Body of pancreas (tissue), 4 donors: ENCODE data around the gene KPNA6. TPM values are rescaled to one million over a fixed set of nuclear protein-coding genes. Genes with fewer than 3 reads are reported as not detected.

Source experiments
- ATAC-seq: fragments of 150-250 bp; one replicate; pipeline ENCODE4 v1.9.1; 2016
- DNase-seq, 4 donors: peaks; one replicate each; pipeline ENCODE4 v3.0.0-alpha.2; 2019
- H3K27ac ChIP-seq, 4 donors: fragments of 200-600 bp; sonication (generic); 1 replicate in 3 of 4; 2 replicates in 1 of 4; pipeline versions ENCODE4 v1.5.1 to v1.6.1; 2016 to 2019; ENCODE audit warnings: mild to moderate bottlenecking in 1 of 4, mixed read lengths in 1 of 4, moderate library complexity in 1 of 4
- H3K27me3 ChIP-seq, 2 donors: fragments of 200-600 bp; sonication (generic); one replicate each; pipeline ENCODE4 v1.6.0; 2016; ENCODE audit warnings: mild to moderate bottlenecking in 1 of 2
- H3K36me3 ChIP-seq, 2 donors: fragments of 200-600 bp; sonication (generic); replicated peaks in 1 of 2; 2 replicates each; pipeline ENCODE4 v1.5.1; 2016; ENCODE audit warnings: low read depth in 2 of 2; ENCODE audit not compliant: insufficient read depth in 1 of 2
- H3K4me1 ChIP-seq: fragments of 200-600 bp; sonication (generic); one replicate; pipeline ENCODE4 v1.6.0; 2016
- H3K4me3 ChIP-seq, 2 donors: fragments of 200-600 bp; sonication (generic); 1 replicate in 1 of 2; 2 replicates in 1 of 2; pipeline ENCODE4 v1.5.1; 2016 to 2019
- H3K9me3 ChIP-seq, 3 donors: fragments of 200-600 bp; sonication (generic); 1 replicate in 2 of 3; 2 replicates in 1 of 3; pipeline ENCODE4 v1.5.1; 2016
- POLR2A ChIP-seq, 3 donors: fragments of 450-650 bp; IDR thresholded peaks; one replicate each; pipeline ENCODE4 v1.6.1; 2016; ENCODE audit warnings: antibody characterized with exemption in 3 of 3, mild to moderate bottlenecking in 2 of 3
- WGBS, 2 donors: methylation state at CpG; one replicate each; pipeline ENCODE4 v1.1.5; 2017; 5-methylcytosine and 5-hydroxymethylcytosine counted together
- intact Hi-C: fragments of 100-400 bp; cut with DNase I; formaldehyde crosslinking; loops from one replicate; pipeline ENCODE4 v1.15.1; 2023
- total RNA-seq, 2 donors: library from RNA; depleted of rRNA; stranded (reverse); fragments of >200 nt; gene quantifications; one replicate each; pipeline ENCODE4 v1.1.0, GENCODE V29; 2016
- TF ChIP-seq, protein P1 (sequence below), 7 experiments: fragments of 450-650 bp in 4 of 7; fragments of 200-600 bp in 3 of 7; sonication (generic) in 3 of 7; IDR thresholded peaks; one replicate each; pipeline ENCODE4 v1.5.1; 2016 to 2019; ENCODE audit warnings: antibody characterized with exemption in 7 of 7

Gene KPNA6
- total RNA-seq, 2 donors from 2014 or later, result 15.8 to 20.5 TPM

DNA sequence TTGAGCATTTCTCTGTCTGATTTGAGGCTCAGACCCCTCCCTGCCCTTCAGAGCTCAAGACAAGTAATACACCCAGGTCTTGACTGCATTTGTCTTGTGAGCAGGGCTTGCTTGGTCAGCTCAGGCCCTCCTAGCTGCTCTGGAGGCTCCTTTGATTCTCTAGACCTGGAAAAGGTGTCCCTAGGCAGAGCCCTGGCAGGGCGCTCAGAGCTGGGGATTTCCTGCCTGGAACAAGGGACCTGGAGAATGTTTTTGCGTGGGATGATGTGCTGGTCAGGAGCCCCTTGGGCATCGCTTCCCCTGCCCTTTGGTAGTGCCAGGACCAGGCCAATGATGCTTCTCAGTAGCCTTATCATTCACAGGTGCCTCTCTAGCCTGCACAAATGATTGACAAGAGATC, 87.7 kb downstream of the KPNA6 start:
- Histone ChIP-seq H3K4me3 (no peak overlapping the region), H3K27me3 (no peaks in the 10 kb centered on the region), H3K4me1 (peaks cover 15% of the 10 kb centered on the region), H3K9me3 (no peaks in the 10 kb centered on the region), H3K36me3 (peaks cover 40 to 41% of the 10 kb centered on the region in 2 donors), H3K27ac (no peak overlapping the region)
- TF ChIP-seq POLR2A (IDR thresholded peaks at IDR 0.05), result no peak
- TF ChIP-seq, protein P1, sequence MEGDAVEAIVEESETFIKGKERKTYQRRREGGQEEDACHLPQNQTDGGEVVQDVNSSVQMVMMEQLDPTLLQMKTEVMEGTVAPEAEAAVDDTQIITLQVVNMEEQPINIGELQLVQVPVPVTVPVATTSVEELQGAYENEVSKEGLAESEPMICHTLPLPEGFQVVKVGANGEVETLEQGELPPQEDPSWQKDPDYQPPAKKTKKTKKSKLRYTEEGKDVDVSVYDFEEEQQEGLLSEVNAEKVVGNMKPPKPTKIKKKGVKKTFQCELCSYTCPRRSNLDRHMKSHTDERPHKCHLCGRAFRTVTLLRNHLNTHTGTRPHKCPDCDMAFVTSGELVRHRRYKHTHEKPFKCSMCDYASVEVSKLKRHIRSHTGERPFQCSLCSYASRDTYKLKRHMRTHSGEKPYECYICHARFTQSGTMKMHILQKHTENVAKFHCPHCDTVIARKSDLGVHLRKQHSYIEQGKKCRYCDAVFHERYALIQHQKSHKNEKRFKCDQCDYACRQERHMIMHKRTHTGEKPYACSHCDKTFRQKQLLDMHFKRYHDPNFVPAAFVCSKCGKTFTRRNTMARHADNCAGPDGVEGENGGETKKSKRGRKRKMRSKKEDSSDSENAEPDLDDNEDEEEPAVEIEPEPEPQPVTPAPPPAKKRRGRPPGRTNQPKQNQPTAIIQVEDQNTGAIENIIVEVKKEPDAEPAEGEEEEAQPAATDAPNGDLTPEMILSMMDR (IDR thresholded peaks at IDR 0.05), result no peak
- intact Hi-C loops, result no loop called here
- DNase-seq, result no peak
- WGBS, 2 donors, result 83 to 91% methylated on average over 3 of the region's 3 CpGs
- ATAC-seq, result no peak

DNA sequence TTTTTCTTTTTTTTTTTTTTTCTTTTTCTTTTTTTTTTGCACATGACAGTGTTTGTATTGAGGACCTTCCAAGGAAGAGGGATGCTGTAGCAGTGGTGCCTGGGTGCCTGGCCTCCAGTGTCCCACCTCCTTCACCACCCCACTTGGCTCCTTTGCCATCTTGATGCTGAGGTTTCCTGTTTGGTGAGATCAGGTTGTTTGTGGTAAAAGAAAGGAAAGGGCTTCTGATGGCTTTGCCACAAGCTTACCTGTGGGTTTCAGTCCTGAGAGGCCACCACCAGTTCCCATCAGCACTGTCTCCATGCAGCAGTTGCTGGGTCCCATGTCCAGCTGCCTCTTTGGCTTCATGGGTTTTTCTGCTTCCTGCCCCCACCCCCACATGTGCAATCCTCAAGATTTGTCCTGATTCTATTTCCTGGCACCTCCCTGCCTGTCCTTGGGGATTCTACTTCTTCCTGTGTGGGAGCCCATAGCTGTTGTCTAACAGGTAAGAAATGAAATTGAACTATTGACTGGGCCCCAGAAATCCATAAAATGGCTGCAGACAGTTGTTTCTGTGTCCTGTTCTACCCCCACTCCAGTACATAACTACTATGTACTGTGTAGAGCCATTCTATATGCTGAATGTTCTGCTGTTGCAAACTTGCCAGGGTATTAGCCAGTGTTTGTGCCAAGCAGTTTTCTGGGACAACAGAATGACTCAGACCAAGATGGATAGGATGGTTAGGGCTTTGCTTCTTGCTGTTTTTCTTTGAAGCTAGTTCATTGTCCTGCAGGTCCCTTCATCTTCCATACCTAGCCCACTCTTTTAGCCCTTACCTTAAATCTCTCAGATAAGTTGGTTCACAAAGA, 88.3 kb downstream of the KPNA6 start:
- H3K4me1 ChIP-seq, result peaks cover 22% of the 10 kb centered on the region
- H3K27ac ChIP-seq, result no peak overlapping the region
- intact Hi-C loops, result no loop called here
- H3K9me3 ChIP-seq, result no peaks in the 10 kb centered on the region
- TF ChIP-seq POLR2A (IDR thresholded peaks at IDR 0.05), result no peak
- TF ChIP-seq, protein P1 (IDR thresholded peaks at IDR 0.05), result no peak
- no peaks in the 10 kb centered on the region for H3K27me3 ChIP-seq
- no peak overlapping the region for H3K4me3 ChIP-seq
- DNase-seq (no peak), ATAC-seq (no peak)
- H3K36me3 ChIP-seq, result peaks cover 36 to 37% of the 10 kb centered on the region in 2 donors

DNA sequence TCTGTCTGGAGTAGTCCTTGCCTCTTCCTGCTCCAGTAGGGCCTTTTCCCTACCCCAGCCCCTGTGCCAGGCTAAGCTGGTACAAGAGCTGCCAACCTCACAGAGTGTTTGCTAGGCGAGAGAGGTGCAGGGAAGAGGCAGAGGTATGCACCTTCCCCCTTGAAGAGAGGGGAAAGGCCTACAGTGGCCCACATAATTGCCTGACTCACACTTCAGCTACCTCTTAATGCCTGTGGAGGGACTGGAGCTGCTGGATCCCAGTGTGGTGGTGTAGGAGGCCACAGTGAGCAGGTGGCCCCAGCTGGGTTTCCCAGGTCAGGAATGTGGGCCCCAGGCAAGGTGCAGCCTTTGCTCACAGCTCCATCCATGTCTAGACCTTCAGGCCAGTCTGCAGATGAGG, 89.2 kb downstream of the KPNA6 start:
- ATAC-seq, result no peak
- whole genome bisulfite sequencing, 2 donors, result 81 to 100% methylated on average over 1 of the region's 1 CpG
- TF ChIP-seq, protein P1 (IDR thresholded peaks at IDR 0.05), result no peak
- no peak for TF ChIP-seq POLR2A (IDR thresholded peaks at IDR 0.05)
- intact Hi-C loops, result no loop called here
- Histone ChIP-seq H3K36me3 (peaks cover 27 to 28% of the 10 kb centered on the region in 2 donors), H3K9me3 (no peaks in the 10 kb centered on the region), H3K27me3 (no peaks in the 10 kb centered on the region), H3K27ac (no peak overlapping the region), H3K4me3 (no peak overlapping the region), H3K4me1 (peaks cover 30% of the 10 kb centered on the region)
- DNase-seq, result no peak

DNA sequence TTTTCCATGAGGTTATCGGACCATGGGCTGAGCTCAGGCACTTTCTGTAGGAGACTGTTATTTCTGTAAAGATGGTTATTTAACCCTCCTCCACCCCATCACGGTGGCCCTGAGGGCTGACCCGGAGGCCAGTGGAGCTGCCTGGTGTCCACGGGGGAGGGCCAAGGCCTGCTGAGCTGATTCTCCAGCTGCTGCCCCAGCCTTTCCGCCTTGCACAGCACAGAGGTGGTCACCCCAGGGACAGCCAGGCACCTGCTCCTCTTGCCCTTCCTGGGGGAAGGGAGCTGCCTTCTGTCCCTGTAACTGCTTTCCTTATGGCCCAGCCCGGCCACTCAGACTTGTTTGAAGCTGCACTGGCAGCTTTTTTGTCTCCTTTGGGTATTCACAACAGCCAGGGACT, 90.0 kb downstream of the KPNA6 start:
- no peaks in the 10 kb centered on the region for H3K27me3 ChIP-seq
- intact Hi-C loops, result no loop called here
- ATAC-seq, result no peak
- no peak for TF ChIP-seq POLR2A (IDR thresholded peaks at IDR 0.05)
- TF ChIP-seq, protein P1 (IDR thresholded peaks at IDR 0.05), result no peak
- no peaks in the 10 kb centered on the region for H3K9me3 ChIP-seq
- no peak overlapping the region for H3K27ac ChIP-seq
- H3K36me3 ChIP-seq, result peaks cover 20 to 22% of the 10 kb centered on the region in 2 donors
- WGBS, 2 donors, result 39 to 53% methylated on average over 6 of the region's 6 CpGs
- H3K4me1 ChIP-seq, result peaks cover 31% of the 10 kb centered on the region
- no peak overlapping the region for H3K4me3 ChIP-seq
- DNase-seq, result no peak
